SK-N-SH (cell line): ENCODE measurements around the gene CRIP3. TPM values are rescaled to one million over a fixed set of nuclear protein-coding genes. Genes with fewer than 3 reads are reported as not detected.
"Not testable (repeated sequence)": the region's sequence is repeated elsewhere in the genome, so short reads cannot be mapped to it uniquely, and the experiment has no call there.

Source experiments
- CTCF ChIA-PET: fragments of 300-600, 350-600 bp; formaldehyde crosslinking; extraction: SDS; loops from one replicate; lab custom pipeline; 2021; lab: Yijun Ruan, JAX
- POLR2A ChIA-PET: fragments of 350-600 bp; sonication (Branson Sonifier 250); formaldehyde crosslinking; extraction: SDS; loops from one replicate; lab custom pipeline; 2020; ENCODE audit warnings: antibody characterized with exemption, inconsistent platforms; lab: Yijun Ruan, JAX
- DNase-seq: peaks from one replicate; pipeline ENCODE4 v3.0.0; 2012
- H2AFZ ChIP-seq: fragments of 200-600 bp; sonication (generic); 2 replicates; pipeline ENCODE4 v1.8.1; 2016; ENCODE audit warnings: antibody characterized with exemption, mild to moderate bottlenecking, low read depth
- H3F3A ChIP-seq: fragments of 200-600 bp; sonication (generic); replicated peaks from 2 replicates; pipeline ENCODE3; 2016; ENCODE audit warnings: antibody characterized with exemption, mild to moderate bottlenecking; ENCODE audit not compliant: insufficient read depth
- H3K27ac ChIP-seq, 2 experiments: fragments of 200-500 bp in 1 of 2; fragments of 200-600 bp in 1 of 2; sonication (Bioruptor generic) in 1 of 2; sonication (generic), shearing (Covaris generic) in 1 of 2; 2 replicates each; pipeline versions ENCODE4 v1.5.1 to v1.6.1; 2014 to 2016; ENCODE audit warnings: low read depth in 2 of 2, inconsistent platforms in 1 of 2, low read length in 1 of 2, mild to moderate bottlenecking in 1 of 2, mixed read lengths in 1 of 2
- H3K27me3 ChIP-seq: fragments of 200-600 bp; sonication (generic), shearing (Covaris generic); 2 replicates; pipeline ENCODE4 v1.6.1; 2016; ENCODE audit warnings: mixed run types; ENCODE audit not compliant: insufficient read depth
- H3K36me3 ChIP-seq, 2 experiments: fragments of 200-500 bp in 1 of 2; fragments of 200-600 bp in 1 of 2; sonication (Bioruptor generic) in 1 of 2; sonication (generic) in 1 of 2; replicated peaks in 1 of 2; 2 replicates each; pipeline versions ENCODE3 to v1.5.1; 2014 to 2016; ENCODE audit warnings: low read length in 1 of 2, mild to moderate bottlenecking in 1 of 2; ENCODE audit not compliant: insufficient read depth in 2 of 2, control insufficient read depth in 1 of 2
- H3K4me1 ChIP-seq, 2 experiments: fragments of 200-500 bp in 1 of 2; fragments of 200-600 bp in 1 of 2; sonication (Bioruptor generic) in 1 of 2; sonication (generic), shearing (Covaris generic) in 1 of 2; 2 replicates each; pipeline versions ENCODE4 v1.5.1 to v1.6.1; 2014 to 2016; ENCODE audit warnings: low read depth in 1 of 2, low read length in 1 of 2, mixed run types in 1 of 2; ENCODE audit not compliant: insufficient read depth in 2 of 2, control insufficient read depth in 1 of 2
- H3K4me2 ChIP-seq: fragments of 200-600 bp; sonication (generic), shearing (Covaris generic); 2 replicates; pipeline ENCODE4 v1.6.1; 2017; ENCODE audit warnings: mixed run types
- H3K4me3 ChIP-seq, 2 experiments: fragments of 200-500 bp in 1 of 2; fragments of 200-600 bp in 1 of 2; sonication (Bioruptor generic) in 1 of 2; sonication (generic), shearing (Covaris generic) in 1 of 2; 2 replicates each; pipeline versions ENCODE4 v1.5.1 to v1.8.1; 2014 to 2016; ENCODE audit warnings: low read depth in 2 of 2, inconsistent platforms in 1 of 2, low read length in 1 of 2, mild to moderate bottlenecking in 1 of 2, mixed read lengths in 1 of 2, moderate library complexity in 1 of 2
- H3K79me2 ChIP-seq: fragments of 200-600 bp; sonication (generic); 2 replicates; pipeline ENCODE4 v1.8.1; 2017; ENCODE audit warnings: mild to moderate bottlenecking; ENCODE audit not compliant: insufficient read depth
- H3K9ac ChIP-seq: fragments of 200-600 bp; sonication (generic); 2 replicates; pipeline ENCODE4 v1.6.1; 2017; ENCODE audit warnings: mixed run types
- H3K9me2 ChIP-seq: fragments of 200-600 bp; sonication (generic); 2 replicates; pipeline ENCODE4 v1.6.1; 2017; ENCODE audit warnings: mixed run types
- H3K9me3 ChIP-seq: fragments of 200-600 bp; sonication (generic); 2 replicates; pipeline ENCODE4 v1.6.1; 2017; ENCODE audit warnings: mixed run types, mild to moderate bottlenecking, moderate library complexity
- H4K20me1 ChIP-seq: fragments of 200-600 bp; sonication (generic); 2 replicates; pipeline ENCODE4 v1.6.1; 2017; ENCODE audit warnings: mild to moderate bottlenecking, mixed run types; ENCODE audit not compliant: insufficient read depth
- FOSL2 ChIP-seq: IDR thresholded peaks from 2 replicates; pipeline ENCODE4 v1.4.0; 2012; ENCODE audit warnings: low read depth, mild to moderate bottlenecking, moderate library complexity, borderline replicate concordance
- FOXM1 ChIP-seq: IDR thresholded peaks from 2 replicates; pipeline ENCODE4 v1.4.0; 2012; ENCODE audit warnings: low read depth, mild to moderate bottlenecking
- GABPA ChIP-seq: IDR thresholded peaks from 2 replicates; pipeline ENCODE4 v1.4.0; 2012; ENCODE audit warnings: low read depth, mild to moderate bottlenecking
- IRF3 ChIP-seq: fragments of 150-350 bp; IDR thresholded peaks from 2 replicates; pipeline ENCODE4 v1.6.1; 2016; ENCODE audit warnings: mild to moderate bottlenecking, low read depth, low read length
- JUND ChIP-seq: IDR thresholded peaks from 2 replicates; pipeline ENCODE4 v1.4.0; 2012
- MXI1 ChIP-seq: IDR thresholded peaks from 2 replicates; pipeline ENCODE4 v1.6.1; 2012; ENCODE audit warnings: mild to moderate bottlenecking, low read depth, low read length, improper control_type of control experiment
- PBX3 ChIP-seq: IDR thresholded peaks from 2 replicates; pipeline ENCODE4; 2012
- POLR2AphosphoS5 ChIP-seq: IDR thresholded peaks from 2 replicates; pipeline ENCODE4 v1.6.1; 2012; ENCODE audit warnings: low read depth, low read length
- RCOR1 ChIP-seq: fragments of 150-350 bp; IDR thresholded peaks from 2 replicates; pipeline ENCODE4 v1.6.1; 2017; ENCODE audit warnings: antibody characterized with exemption, low read length
- RFX5 ChIP-seq: IDR thresholded peaks from 2 replicates; pipeline ENCODE4 v1.6.1; 2012; ENCODE audit warnings: mild to moderate bottlenecking, improper control_type of control experiment, low read length
- USF2 ChIP-seq: fragments of 150-350 bp; IDR thresholded peaks from 2 replicates; pipeline ENCODE4 v1.6.1; 2017; ENCODE audit warnings: antibody characterized with exemption, low read length, low read depth, borderline replicate concordance
- YY1 ChIP-seq: IDR thresholded peaks from 2 replicates; pipeline ENCODE4 v1.4.0; 2012; ENCODE audit warnings: low read depth, mild to moderate bottlenecking
- ZBTB33 ChIP-seq: IDR thresholded peaks from 2 replicates; pipeline ENCODE4 v1.4.0; 2012; ENCODE audit warnings: low read depth, borderline replicate concordance
- WGBS: methylation state at CpG from one replicate; pipeline ENCODE4 v1.1.6; 2017; ENCODE audit warnings: low lambda C conversion rate; 5-methylcytosine and 5-hydroxymethylcytosine counted together
- polyA plus RNA-seq, 3 experiments: library from polyadenylated mRNA; depleted of rRNA; stranded (reverse); fragments of >200 nt; gene quantifications; 2 replicates each; pipeline ENCODE4 v1.2.3, GENCODE V29; 2012
- TF ChIP-seq, protein P1 (sequence below): IDR thresholded peaks from 2 replicates; pipeline ENCODE4 v1.4.0; 2012; ENCODE audit warnings: low read depth
- TF ChIP-seq, protein P2 (sequence below): IDR thresholded peaks from 2 replicates; pipeline ENCODE4 v1.4.0; 2012; ENCODE audit warnings: low read depth, borderline replicate concordance
- TF ChIP-seq, protein P3 (sequence below): fragments of 200-600 bp; sonication (generic); IDR thresholded peaks from 2 replicates; pipeline ENCODE4 v1.6.1; 2017; ENCODE audit warnings: antibody characterized with exemption, mild to moderate bottlenecking, moderate library complexity

CRIP3 gene
- polyA plus RNA-seq, 1 of the 3 experiments (the other 2 are of a cell fraction): not detected

GRCh38 chr6:43347021-43347420, 38.4 kb upstream of the CRIP3 start:
- TF ChIP-seq, protein P1, sequence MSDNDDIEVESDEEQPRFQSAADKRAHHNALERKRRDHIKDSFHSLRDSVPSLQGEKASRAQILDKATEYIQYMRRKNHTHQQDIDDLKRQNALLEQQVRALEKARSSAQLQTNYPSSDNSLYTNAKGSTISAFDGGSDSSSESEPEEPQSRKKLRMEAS: no peak
- TF ChIP-seq RCOR1: no peak
- TF ChIP-seq, protein P2, sequence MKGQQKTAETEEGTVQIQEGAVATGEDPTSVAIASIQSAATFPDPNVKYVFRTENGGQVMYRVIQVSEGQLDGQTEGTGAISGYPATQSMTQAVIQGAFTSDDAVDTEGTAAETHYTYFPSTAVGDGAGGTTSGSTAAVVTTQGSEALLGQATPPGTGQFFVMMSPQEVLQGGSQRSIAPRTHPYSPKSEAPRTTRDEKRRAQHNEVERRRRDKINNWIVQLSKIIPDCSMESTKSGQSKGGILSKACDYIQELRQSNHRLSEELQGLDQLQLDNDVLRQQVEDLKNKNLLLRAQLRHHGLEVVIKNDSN: no peak
- TF ChIP-seq MXI1: no peak
- no peak for TF ChIP-seq GABPA
- no peak for TF ChIP-seq YY1
- TF ChIP-seq PBX3: no peak
- TF ChIP-seq FOXM1: no peak
- TF ChIP-seq ZBTB33: no peak
- TF ChIP-seq, protein P3, sequence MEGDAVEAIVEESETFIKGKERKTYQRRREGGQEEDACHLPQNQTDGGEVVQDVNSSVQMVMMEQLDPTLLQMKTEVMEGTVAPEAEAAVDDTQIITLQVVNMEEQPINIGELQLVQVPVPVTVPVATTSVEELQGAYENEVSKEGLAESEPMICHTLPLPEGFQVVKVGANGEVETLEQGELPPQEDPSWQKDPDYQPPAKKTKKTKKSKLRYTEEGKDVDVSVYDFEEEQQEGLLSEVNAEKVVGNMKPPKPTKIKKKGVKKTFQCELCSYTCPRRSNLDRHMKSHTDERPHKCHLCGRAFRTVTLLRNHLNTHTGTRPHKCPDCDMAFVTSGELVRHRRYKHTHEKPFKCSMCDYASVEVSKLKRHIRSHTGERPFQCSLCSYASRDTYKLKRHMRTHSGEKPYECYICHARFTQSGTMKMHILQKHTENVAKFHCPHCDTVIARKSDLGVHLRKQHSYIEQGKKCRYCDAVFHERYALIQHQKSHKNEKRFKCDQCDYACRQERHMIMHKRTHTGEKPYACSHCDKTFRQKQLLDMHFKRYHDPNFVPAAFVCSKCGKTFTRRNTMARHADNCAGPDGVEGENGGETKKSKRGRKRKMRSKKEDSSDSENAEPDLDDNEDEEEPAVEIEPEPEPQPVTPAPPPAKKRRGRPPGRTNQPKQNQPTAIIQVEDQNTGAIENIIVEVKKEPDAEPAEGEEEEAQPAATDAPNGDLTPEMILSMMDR: no peak
- no peak for TF ChIP-seq IRF3
- no peak for TF ChIP-seq FOSL2
- TF ChIP-seq USF2: no peak
- TF ChIP-seq RFX5: no peak
- no peak for TF ChIP-seq JUND
- no peak for TF ChIP-seq POLR2AphosphoS5
- DNase-seq: no peak
- ChIA-PET CTCF (no interaction called here), POLR2A (no interaction called here)
- H3K79me2 ChIP-seq: no peaks in the 10 kb centered on the region
- H4K20me1 ChIP-seq: no peaks in the 10 kb centered on the region
- H3K9me2 ChIP-seq: no peaks in the 10 kb centered on the region
- no peaks in the 10 kb centered on the region for H3K4me1 ChIP-seq
- no peak overlapping the region for H3K9ac ChIP-seq
- no peaks in the 10 kb centered on the region for H3K27me3 ChIP-seq
- H2AFZ ChIP-seq: no peak overlapping the region
- H3K36me3 ChIP-seq: peaks cover 43 to 73% of the 10 kb centered on the region in 2 experiments
- H3K4me3 ChIP-seq: no peak overlapping the region
- no peak overlapping the region for H3K4me2 ChIP-seq
- H3K27ac ChIP-seq: no peak overlapping the region
- 75% methylated on average over 3 of the region's 3 CpGs for WGBS
- no peaks in the 10 kb centered on the region for H3F3A ChIP-seq
- H3K9me3 ChIP-seq: no peaks in the 10 kb centered on the region

DNA sequence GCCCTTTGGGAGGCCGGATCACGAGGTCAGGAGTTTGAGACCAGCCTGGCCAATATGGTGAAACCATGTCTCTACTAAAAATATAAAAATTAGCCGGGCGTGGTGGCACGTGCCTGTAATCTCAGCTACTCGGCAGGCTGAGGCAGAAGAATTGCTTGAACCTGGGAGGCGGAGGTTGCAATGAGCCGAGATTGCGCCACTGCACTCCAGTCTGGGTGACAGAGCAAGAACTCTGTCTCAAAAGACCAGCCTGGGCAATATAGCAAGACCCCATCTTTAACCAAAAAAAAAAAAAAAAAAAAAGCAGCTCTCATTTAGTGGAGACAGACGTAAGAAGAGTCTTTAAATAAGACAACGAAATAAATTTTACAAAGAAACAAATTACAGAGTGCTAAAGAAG, 37.6 kb upstream of the CRIP3 start:
- H3K9ac ChIP-seq, POLR2A ChIA-PET, H3F3A ChIP-seq, DNase-seq, H3K9me3 ChIP-seq, H4K20me1 ChIP-seq, H3K79me2 ChIP-seq, H3K4me2 ChIP-seq, H3K27me3 ChIP-seq, H3K4me3 ChIP-seq, H2AFZ ChIP-seq, H3K4me1 ChIP-seq, H3K27ac ChIP-seq, H3K9me2 ChIP-seq: not testable (repeated sequence)
- 96% methylated on average over 11 of the region's 11 CpGs for WGBS
- peaks cover 48 to 73% of the 10 kb centered on the region in 2 experiments for H3K36me3 ChIP-seq
- CTCF ChIA-PET: interaction anchor here (0.8 kb wide), 1 partner anchor 25 kb away, joined by 3 read pairs; no protein-coding TSS in a partner anchor
